Epithelial cell of proximal tubule (primary cell): ENCODE data around the gene RNF112. TPM values are rescaled to one million over a fixed set of nuclear protein-coding genes. Genes with fewer than 3 reads are reported as not detected.

Experiments
- DNase-seq: peaks from one replicate; pipeline ENCODE4 v3.0.0-alpha.2; 2011; ENCODE audit warnings: low read depth
- H3K4me3 ChIP-seq: 2 replicates; pipeline ENCODE4 v1.5.1; 2011; ENCODE audit warnings: low read depth, mild to moderate bottlenecking, low read length
- CTCF ChIP-seq: conservative IDR thresholded peaks from 2 replicates; pipeline ENCODE4 v1.5.1; 2012; ENCODE audit warnings: low read depth, mild to moderate bottlenecking, low read length
- total RNA-seq: library from RNA; depleted of rRNA; stranded (reverse); fragments of >200 nt; gene quantifications from 2 replicates; pipeline ENCODE4 v1.2.3, GENCODE V29; 2015

Gene RNF112
- total RNA-seq, 1 donor from 2014 or later = 0.06 TPM

GRCh38 chr17:19388791-19389785 lies 21.9 kb upstream of the RNF112 start:
- no peak for TF ChIP-seq CTCF
- no peak overlapping the region for H3K4me3 ChIP-seq
- DNase-seq = no peak

- no peak overlapping the region for H3K4me3 ChIP-seq
- no peak for TF ChIP-seq CTCF
- no peak for DNase-seq
These were observed 20.1 kb upstream of the RNF112 start for GRCh38 chr17:19390951-19391350.

- no peak overlapping the region for H3K4me3 ChIP-seq
- no peak for TF ChIP-seq CTCF
- no peak for DNase-seq
These were observed 19.6 kb upstream of the RNF112 start for GRCh38 chr17:19391432-19391831.

GRCh38 chr17:19392303-19392702 lies 18.7 kb upstream of the RNF112 start:
- no peak for TF ChIP-seq CTCF
- DNase-seq = no peak
- H3K4me3 ChIP-seq = no peak overlapping the region

GRCh38 chr17:19397556-19398041 lies 13.4 kb upstream of the RNF112 start:
- peak; percentile 38 for TF ChIP-seq CTCF
- no peak overlapping the region for H3K4me3 ChIP-seq
- no peak for DNase-seq

- no peak overlapping the region for H3K4me3 ChIP-seq
- no peak for DNase-seq
- no peak for TF ChIP-seq CTCF
These were observed 12.5 kb upstream of the RNF112 start for GRCh38 chr17:19398301-19399181.
